AG04449 (cell line): ENCODE results near the gene CD81.

Experiments
- CTCF ChIA-PET: fragments of 350-600 bp; formaldehyde crosslinking; extraction: SDS; loops from one replicate; lab custom pipeline; 2021; ENCODE audit warnings: antibody characterized with exemption; lab: Yijun Ruan, JAX
- POLR2A ChIA-PET: fragments of 400-600, 350-600 bp; formaldehyde crosslinking; extraction: SDS; loops from one replicate; lab custom pipeline; 2020; ENCODE audit warnings: antibody characterized with exemption, inconsistent platforms; lab: Yijun Ruan, JAX
- DNase-seq: peaks from one replicate; pipeline ENCODE4 v3.0.0-alpha.2; 2010; ENCODE audit warnings: low read depth, low spot score
- H3K4me3 ChIP-seq: 2 replicates; pipeline ENCODE4 v1.5.1; 2011; ENCODE audit warnings: low read depth, mild to moderate bottlenecking, control low read depth, low read length
- TF ChIP-seq, protein P1 (sequence below): IDR thresholded peaks from one replicate; pipeline ENCODE4 v1.5.1; 2011; ENCODE audit warnings: mild to moderate bottlenecking, moderate library complexity, low read length, control low read depth, inconsistent platforms; ENCODE audit not compliant: insufficient read depth; ENCODE audit errors: missing control alignments

CD81 gene

DNA sequence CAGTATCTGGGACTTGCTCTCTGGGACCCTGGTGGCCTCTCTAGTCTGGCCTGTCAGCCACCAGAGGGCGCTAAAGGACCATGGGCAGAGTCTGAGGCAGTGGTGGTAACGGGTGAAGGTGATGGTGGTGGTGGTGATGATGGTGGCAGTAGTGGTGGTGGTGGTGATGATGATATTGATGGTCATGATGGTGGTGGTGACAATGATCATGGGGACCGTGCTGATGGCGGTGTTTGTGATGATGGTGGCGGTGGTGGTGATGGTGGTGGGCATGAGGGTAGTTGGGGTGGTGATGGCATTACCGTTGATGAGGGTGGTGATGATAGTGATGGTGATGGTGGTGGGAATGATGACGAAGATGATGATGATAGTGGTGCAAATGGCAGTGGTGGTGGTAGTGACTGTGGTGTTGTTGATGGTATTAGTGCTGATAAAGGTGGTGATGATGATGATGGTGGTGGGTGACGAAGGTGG, 51.2 kb downstream of the CD81 start:
- ChIA-PET POLR2A (no interaction called here), CTCF (interaction anchor here (1.2 to 9.7 kb wide), 4 partner anchors 9 to 464 kb away, joined by 4 to 226 read pairs (median 7); no protein-coding TSS in a partner anchor)
- no peak overlapping the region for H3K4me3 ChIP-seq

DNA sequence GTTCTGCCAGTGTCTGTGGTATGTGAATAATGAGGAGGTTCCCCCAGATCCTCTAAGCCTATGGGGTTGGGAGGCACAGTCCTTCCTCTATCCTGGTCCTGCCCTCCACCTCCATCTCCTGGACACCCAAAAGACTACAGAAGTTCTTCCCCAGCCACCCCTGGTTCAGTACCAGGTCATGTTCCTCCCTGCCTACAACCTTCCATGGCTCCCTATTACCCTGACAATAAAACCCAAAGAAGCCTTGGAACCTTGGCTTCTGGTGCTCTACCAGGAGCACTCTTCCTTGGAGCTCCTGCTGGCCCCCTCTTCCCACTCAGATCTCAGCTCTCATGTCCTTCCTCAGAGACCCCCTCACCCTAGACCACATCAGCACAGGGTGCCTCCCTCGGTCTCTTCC, 54.3 kb downstream of the CD81 start:
- TF ChIP-seq, protein P1, sequence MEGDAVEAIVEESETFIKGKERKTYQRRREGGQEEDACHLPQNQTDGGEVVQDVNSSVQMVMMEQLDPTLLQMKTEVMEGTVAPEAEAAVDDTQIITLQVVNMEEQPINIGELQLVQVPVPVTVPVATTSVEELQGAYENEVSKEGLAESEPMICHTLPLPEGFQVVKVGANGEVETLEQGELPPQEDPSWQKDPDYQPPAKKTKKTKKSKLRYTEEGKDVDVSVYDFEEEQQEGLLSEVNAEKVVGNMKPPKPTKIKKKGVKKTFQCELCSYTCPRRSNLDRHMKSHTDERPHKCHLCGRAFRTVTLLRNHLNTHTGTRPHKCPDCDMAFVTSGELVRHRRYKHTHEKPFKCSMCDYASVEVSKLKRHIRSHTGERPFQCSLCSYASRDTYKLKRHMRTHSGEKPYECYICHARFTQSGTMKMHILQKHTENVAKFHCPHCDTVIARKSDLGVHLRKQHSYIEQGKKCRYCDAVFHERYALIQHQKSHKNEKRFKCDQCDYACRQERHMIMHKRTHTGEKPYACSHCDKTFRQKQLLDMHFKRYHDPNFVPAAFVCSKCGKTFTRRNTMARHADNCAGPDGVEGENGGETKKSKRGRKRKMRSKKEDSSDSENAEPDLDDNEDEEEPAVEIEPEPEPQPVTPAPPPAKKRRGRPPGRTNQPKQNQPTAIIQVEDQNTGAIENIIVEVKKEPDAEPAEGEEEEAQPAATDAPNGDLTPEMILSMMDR: no peak
- H3K4me3 ChIP-seq: no peak overlapping the region
- DNase-seq: no peak
- ChIA-PET CTCF (interaction anchor here (2.6 to 2.8 kb wide), 2 partner anchors 11 to 100 kb away, joined by 19 to 24 read pairs; no protein-coding TSS in a partner anchor), POLR2A (no interaction called here)

More for the DNA sequence above, 51.2 kb downstream of the CD81 start:
- DNase-seq: no peak
- TF ChIP-seq, protein P1: peak; percentile 77

DNA sequence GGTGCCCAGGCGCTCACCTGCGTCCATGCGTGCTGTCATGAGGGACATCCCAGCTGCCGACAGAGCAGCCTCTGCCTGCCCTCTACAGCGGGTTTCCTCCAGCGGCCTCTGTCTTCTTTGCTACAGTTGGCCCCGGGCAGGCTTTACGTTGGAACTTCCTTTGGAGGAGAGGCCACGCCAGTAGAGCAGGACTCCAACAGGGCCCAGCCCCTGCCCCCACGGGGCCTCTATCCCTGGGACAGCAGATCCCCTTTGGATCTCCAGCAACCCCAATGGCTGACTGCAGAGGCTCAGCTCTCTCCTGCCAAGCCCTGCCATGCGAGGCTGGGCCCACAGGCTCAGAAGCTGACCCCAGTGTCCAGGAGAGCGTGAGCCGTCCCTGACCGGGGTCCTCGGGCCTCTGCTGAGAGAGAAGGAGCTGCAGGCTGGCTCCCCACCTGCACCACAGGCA, 55.1 kb downstream of the CD81 start:
- TF ChIP-seq, protein P1: no peak

DNA sequence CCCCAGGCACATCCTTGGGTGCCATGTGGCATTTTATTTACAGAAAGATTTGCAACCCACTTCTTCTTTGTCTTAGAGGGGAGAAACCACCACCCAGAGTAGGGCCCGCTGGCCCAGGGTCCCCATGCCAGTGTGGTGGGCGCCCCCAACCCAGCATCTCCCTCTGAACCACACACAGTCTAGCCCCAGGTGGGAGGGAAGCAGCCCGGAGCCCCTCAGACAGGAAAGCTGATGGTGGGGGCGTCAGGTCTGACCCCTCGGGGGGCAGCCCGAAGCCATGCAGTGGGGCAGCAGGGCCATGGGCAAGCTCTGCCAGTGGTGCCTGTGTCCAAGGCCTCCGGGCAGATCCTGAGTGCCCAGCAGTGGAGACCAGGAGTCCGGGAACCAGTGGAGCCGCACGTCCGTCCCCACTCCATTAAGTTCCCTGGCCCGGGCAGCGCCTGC, 55.5 kb downstream of the CD81 start:
- no peak for DNase-seq
- ChIA-PET CTCF (interaction anchor here (2.6 to 2.8 kb wide), 2 partner anchors 13 to 99 kb away, joined by 19 to 24 read pairs; no protein-coding TSS in a partner anchor), POLR2A (no interaction called here)
- no peak overlapping the region for H3K4me3 ChIP-seq
- TF ChIP-seq, protein P1: no peak

More for the DNA sequence above, 55.1 kb downstream of the CD81 start:
- no peak for DNase-seq
- POLR2A ChIA-PET: no interaction called here
- CTCF ChIA-PET: interaction anchor here (2.6 to 2.8 kb wide), 2 partner anchors 12 to 100 kb away, joined by 19 to 24 read pairs; no protein-coding TSS in a partner anchor
- no peak overlapping the region for H3K4me3 ChIP-seq

DNA sequence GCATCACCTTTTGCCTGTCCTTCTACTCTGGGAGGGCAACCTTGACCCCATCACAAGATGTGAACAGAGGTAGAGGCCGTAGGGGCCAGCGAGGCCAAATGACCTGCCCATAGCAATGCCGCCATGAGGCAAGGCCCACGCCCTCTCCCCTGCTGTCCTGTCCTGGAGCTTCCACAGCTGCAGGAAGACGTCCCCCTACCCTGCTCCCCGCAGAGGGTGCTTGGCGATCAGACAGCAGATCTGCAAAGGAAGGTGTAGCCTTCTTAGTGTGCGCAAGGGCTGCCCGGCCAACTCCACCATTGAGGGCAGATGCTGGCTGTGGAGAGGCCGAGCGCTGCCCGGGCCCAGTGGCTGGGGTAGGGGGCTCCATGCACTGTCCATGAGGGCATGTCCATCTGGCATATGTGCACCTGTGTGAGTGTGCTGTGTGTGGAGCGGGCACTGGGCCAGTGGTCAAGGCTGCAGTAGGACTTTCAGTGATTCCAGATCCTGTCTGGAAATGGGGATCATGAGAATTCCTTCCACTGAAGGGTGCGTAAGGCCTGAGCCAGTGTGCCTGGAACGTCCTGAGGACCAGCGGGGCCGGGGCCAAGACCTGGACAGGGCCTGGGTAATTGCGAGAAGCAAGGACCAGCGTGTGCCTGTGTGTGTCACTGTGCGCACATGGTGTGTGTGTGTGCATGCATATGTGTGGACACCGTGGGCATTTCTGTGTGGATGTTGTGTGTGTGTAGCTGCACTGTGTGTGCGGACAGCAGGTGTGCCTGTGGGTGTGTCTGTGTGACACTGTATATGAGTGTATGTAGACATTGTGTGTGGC, 56.2 kb downstream of the CD81 start:
- POLR2A ChIA-PET: no interaction called here
- H3K4me3 ChIP-seq: no peak overlapping the region
- DNase-seq: no peak
- CTCF ChIA-PET: interaction anchor here (2.8 kb wide), 1 partner anchor 13 kb away, joined by 19 read pairs; no protein-coding TSS in a partner anchor
- TF ChIP-seq, protein P1: no peak

DNA sequence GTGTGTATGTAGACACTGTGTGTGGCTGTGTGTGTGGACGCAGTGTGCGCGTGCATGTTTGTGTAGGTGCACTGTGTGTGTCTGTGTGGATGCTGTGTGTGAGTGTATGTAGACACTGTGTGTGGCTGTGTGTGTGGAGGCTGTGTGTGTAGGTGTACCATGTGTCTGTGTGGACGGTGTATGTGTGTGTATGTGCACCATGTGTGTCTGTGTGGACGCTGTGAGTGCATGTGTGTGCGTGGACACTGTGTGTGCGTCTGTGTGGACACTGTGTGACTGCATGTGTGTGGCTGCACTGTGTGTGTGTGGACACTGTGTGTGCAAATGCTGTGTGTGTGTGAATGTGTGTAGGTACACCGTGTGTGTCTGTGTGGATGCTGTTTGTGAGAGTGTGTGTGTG, 56.9 kb downstream of the CD81 start:
- DNase-seq: no peak
- ChIA-PET CTCF (no interaction called here), POLR2A (no interaction called here)
- H3K4me3 ChIP-seq: no peak overlapping the region
- TF ChIP-seq, protein P1: no peak
